ENCODE measurements around the gene ITPR1. TPM values are rescaled to one million over a fixed set of nuclear protein-coding genes. Genes with fewer than 3 reads are reported as not detected.

ITPR1 gene
- total RNA-seq, 3 donors from 2014 or later: 10.7 to 80.2 (median 20.7) TPM

DNA sequence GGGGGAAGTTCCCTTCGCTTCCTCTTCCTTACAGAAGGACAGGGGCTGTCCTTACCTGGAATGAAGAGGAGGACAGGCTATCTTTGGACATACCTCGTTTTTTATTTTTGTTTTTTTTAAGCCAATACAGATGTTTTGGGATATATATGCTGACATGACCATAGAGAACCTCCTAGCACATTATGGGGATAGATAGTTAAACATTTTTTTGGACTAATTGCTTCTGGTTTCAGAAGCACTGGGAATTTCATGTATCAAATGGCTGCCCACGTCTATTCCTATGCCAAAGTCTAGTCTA lies 247.9 kb downstream of the ITPR1 start:
- Histone ChIP-seq H3K4me3 (no peak overlapping the region), H3K4me1 (ENCODE audit: low read depth) (peaks cover 3% of the 10 kb centered on the region), H3K9me3 (no peaks in the 10 kb centered on the region), H3K36me3 (ENCODE audit: low read depth) (no peaks in the 10 kb centered on the region)
- TF ChIP-seq, protein P1, sequence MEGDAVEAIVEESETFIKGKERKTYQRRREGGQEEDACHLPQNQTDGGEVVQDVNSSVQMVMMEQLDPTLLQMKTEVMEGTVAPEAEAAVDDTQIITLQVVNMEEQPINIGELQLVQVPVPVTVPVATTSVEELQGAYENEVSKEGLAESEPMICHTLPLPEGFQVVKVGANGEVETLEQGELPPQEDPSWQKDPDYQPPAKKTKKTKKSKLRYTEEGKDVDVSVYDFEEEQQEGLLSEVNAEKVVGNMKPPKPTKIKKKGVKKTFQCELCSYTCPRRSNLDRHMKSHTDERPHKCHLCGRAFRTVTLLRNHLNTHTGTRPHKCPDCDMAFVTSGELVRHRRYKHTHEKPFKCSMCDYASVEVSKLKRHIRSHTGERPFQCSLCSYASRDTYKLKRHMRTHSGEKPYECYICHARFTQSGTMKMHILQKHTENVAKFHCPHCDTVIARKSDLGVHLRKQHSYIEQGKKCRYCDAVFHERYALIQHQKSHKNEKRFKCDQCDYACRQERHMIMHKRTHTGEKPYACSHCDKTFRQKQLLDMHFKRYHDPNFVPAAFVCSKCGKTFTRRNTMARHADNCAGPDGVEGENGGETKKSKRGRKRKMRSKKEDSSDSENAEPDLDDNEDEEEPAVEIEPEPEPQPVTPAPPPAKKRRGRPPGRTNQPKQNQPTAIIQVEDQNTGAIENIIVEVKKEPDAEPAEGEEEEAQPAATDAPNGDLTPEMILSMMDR (IDR thresholded peaks at IDR 0.05): no peak
- DNase-seq (no peak), ATAC-seq (no peak)
- intact Hi-C loops (cut with DNase I, micrococcal nuclease): no loop called here

DNA sequence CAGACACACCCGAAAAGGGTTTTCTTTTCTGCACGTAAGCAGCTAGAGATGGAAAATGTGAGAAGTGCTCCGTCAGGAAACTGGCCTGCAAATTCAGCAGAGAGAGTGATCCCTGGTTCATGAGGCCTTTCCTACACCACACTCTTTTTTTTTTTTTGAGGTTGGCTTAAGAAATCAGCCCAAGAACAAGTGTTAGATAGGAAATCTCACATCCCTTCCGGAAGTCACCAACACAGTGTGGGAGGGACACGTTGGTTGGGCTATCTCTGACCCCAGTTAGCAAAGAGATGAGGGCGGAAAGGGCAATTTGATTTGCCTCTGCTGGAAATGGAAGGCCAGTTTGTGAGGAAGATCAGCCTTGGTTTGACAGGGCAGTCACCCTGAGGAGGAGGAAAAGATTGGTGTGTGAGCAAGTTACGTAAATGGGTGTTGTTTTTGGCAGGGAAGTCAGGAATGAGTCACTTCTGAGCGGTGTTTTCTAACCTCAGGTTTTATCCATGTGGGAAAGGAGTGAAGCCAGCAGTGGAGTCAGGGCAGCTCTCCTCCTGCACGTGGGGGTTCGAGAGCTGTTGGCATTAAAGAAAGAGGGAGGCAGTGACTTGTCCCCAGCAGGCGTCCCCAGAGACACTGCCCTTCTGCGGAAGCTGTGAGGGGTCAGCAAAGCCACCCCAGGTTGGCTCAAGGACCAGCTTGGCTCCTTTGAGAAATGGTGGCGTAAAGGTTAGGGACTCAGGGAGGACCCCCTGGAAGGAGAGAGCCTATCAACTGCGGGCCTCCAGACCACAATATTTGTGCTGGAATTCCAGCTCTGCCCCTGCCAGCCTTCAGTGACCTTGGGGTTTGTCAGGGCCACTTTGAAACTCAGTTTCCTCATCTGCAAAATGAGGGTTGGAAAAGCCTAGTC lies 248.5 kb downstream of the ITPR1 start:
- Histone ChIP-seq H3K4me3 (no peak overlapping the region), H3K36me3 (ENCODE audit: low read depth) (no peaks in the 10 kb centered on the region), H3K4me1 (ENCODE audit: low read depth) (no peaks in the 10 kb centered on the region), H3K9me3 (no peaks in the 10 kb centered on the region)
- peak in 1 of 3 donors; percentile 69 for DNase-seq
- intact Hi-C loops (cut with DNase I, micrococcal nuclease): no loop called here
- TF ChIP-seq, protein P1 (IDR thresholded peaks at IDR 0.05): no peak
- ATAC-seq: peak; percentile 93

- intact Hi-C loops (cut with DNase I, micrococcal nuclease): no loop called here
- TF ChIP-seq, protein P1 (IDR thresholded peaks at IDR 0.05): no peak
- ATAC-seq: no peak
- Histone ChIP-seq H3K36me3 (ENCODE audit: low read depth) (no peaks in the 10 kb centered on the region), H3K9me3 (no peaks in the 10 kb centered on the region), H3K4me1 (ENCODE audit: low read depth) (no peaks in the 10 kb centered on the region), H3K4me3 (no peak overlapping the region)
- DNase-seq: no peak
Observed at GRCh38 chr3:4742359-4742758, 249.2 kb downstream of the ITPR1 start.

- no peaks in the 10 kb centered on the region for H3K4me1 ChIP-seq (ENCODE audit: low read depth)
- TF ChIP-seq, protein P1 (IDR thresholded peaks at IDR 0.05): no peak
- H3K4me3 ChIP-seq: no peak overlapping the region
- DNase-seq (no peak), ATAC-seq (no peak)
- intact Hi-C loops (cut with DNase I, micrococcal nuclease): no loop called here
- no peaks in the 10 kb centered on the region for H3K36me3 ChIP-seq (ENCODE audit: low read depth)
- H3K9me3 ChIP-seq: no peaks in the 10 kb centered on the region
Observed at GRCh38 chr3:4743371-4743770, 250.2 kb downstream of the ITPR1 start.

- no peak for DNase-seq
- TF ChIP-seq, protein P1 (IDR thresholded peaks at IDR 0.05): no peak
- Histone ChIP-seq H3K4me1 (ENCODE audit: low read depth) (no peaks in the 10 kb centered on the region), H3K9me3 (no peaks in the 10 kb centered on the region), H3K4me3 (no peak overlapping the region), H3K36me3 (ENCODE audit: low read depth) (no peaks in the 10 kb centered on the region)
- intact Hi-C loops (cut with DNase I, micrococcal nuclease): no loop called here
- ATAC-seq: peak; percentile 35
Observed at GRCh38 chr3:4744405-4745234, 251.5 kb downstream of the ITPR1 start.
